ENCODE data around the gene RASAL3.
"Not testable (repeated sequence)": the region's sequence is repeated elsewhere in the genome, so short reads cannot be mapped to it uniquely, and the experiment has no call there.

RASAL3 gene

DNA sequence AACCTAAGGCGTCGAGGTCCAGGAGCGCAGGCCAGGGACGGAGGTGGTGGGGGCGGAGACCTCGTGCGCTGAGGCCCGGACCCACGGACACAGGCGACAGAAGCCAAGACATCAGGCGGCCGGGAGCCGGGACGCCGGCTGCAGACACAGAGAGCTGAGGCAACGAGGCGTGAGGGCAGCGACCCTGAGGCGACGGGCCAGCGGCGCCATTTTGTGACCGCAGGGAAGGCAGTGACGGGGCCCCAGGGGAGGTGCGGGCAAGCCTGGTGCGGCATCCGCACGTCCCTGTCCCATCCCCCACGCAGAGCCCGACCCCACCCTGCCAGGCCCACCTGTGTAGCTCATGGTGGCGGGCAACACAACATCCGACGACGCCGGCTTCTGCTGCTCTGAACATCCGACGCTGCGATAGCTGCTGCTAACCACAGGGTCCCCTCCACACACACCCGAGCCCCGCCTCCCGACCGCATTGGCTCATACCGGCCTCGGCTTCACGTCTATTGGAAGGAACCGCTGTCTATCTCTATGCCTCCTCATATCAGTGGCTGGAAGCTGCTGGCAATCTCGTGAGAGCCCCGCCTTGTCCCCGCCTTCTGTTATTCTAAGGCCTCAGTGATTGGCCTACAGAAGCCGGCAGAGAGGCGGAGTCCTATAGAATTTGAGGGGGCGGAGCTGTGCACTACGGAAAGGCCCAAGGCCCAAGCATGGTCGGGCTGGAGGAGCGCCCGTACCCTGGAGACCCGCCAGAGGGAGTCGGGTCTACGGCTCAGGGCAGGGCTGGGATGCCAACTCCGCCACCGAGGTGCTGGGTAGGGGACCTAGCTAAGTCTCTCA lies 45.5 kb downstream of the RASAL3 start, which contains the start of gene AKAP8L:
Gene AKAP8L (minus strand): TSS at position 410 of the 834 bp plus-strand sequence. CDS start 65 bp downstream, at position 345.
- DNase-seq: peak; percentile 99

DNA sequence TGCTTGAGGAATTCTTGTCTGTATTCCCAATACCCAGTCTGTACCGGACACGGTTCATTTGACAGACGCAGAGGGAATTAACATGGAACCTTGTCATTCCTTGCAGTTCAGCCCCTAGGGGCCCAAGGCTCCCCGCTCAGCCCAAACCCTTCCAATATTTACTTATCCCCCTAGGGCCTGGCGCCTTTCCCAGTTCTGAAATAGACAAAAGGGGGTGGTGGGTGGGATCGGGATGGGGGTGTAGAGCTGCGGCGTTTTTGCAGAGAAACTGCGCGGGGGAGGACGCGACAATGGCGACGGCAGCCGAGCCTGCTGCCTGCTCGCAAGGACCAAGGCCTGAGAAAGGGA lies 46.1 kb downstream of the RASAL3 start:
- DNase-seq: peak; percentile 84 to 88

DNA sequence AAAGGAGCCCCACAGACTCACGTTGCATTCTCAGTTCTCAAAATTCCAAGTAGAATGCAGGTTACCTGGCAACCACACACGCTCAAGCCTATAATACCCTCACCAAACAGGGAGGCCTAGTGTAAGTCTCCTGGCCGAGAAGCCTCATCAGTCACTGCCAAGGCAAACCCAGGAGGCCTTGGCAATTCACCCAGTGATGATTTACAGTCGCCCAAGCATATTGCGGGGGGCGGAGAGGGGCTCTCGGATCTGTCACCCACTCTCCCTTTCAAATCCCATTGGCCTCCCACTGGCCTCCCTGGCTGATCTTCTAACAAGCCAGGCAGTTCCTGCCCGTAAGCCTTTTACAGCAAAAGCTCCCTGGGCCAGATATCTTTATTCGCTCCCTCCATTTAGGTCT lies 46.6 kb downstream of the RASAL3 start:
- peak in 1 of 2 experiments; percentile 60 for DNase-seq

DNA sequence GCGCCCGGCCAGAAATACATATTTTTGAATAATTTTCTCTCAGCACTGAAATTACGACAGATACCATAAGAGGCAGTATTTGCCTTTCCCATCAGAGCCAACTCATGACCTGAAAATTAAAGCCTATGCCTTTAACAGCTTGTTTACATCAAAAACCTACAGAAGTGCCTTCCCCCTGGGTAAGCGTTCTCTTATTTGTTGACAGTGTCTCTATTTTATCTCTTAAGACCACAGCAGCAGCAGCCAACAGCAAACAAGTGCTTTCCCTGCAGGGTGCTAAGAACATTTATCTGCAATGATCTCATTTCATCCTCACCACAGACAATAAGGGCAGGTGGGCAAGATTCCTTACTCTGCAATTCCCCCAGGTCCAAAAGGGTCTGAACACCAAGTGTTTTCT lies 51.5 kb downstream of the RASAL3 start:
- DNase-seq: no peak

DNA sequence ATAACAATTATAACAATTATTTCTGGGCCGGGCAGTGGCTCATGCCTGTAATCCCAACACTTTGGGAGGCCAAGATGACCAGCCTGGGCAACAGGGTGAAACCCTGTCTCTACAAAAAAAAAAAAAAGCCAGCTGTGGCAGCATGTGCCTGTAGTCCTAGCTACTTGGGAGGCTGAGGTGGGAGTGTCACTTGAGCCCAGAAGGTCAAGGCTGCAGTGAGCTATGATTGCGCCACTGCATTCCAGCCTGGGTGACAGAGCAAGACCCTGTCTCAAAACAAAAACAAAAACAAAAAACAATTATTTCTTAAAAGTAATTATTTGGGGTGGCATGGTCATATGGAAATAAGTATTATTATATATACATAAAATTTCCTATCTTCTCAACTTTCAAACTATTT lies 53.0 kb downstream of the RASAL3 start:
- not testable (repeated sequence) for DNase-seq

DNA sequence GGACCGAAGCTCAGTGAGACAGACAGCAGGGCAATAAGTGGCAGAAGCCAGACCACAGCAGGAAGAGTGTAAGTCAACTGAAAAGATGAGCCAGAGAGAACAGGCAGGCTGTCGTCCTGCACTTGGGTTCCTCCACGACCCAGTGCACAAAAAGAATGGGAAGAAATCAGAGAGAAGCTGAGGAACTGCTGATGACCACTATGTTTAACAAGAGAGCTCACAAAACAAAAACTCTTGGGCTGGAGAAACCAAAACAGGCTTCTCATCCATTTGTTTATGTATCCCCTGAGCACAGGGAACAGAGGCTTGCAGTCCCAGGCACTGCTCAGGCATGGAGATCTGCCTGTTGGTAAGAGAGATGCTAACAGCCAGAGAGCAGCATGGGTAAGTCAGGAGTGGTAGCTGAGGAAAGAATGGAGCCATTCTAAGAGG lies 59.5 kb downstream of the RASAL3 start:
- no peak for DNase-seq

DNA sequence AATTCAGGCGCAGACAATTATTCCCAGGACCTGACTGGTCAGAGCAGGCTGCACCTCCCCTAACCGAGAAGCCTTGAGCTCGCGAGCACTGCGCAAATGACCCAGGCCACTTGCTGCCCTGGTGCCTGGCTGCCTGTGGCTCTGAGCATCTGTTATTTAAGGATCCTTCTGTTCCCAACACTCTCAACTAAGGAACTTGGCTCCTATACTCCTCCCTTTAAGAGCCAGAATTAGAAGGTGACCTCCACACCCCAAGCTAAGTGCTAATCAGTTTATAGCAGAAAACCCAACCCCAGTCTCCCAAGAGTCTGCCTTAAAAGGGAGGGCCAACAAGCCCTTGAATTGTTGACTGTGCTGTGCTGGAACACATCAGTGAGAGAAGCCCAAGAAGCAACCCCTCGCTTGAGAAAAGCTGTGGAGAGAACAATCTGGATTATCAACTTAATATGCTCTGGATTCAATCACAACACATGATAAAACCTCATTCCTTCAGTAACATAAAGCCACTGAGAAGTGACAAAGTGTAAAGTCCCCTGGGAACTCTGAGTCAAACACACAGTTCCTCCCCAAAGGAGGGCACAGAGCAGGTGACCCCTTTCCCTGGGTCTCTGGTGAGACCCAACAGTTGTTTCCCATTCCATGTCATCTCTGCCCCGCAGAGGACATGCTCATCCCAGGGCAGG lies 60.1 kb downstream of the RASAL3 start:
- no peak for DNase-seq

DNA sequence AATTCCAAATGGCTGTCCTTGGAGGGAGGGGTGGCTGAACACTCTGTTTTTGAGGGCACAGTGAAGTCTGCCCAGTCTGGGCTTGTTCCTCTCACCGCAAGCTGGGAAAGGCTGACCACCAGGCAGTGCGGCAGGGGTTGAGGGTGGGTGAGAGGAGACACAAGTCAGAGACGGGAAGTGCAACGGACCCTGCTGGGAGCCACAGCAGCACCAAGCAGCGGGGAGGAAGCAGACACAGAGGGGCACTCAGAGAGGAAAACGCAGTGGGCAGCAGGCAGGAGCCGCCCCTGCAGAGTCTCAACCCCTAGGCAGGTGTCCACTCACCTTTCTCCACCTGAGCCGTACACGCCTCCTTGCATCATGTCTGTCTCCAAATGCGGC lies 61.2 kb downstream of the RASAL3 start:
- DNase-seq: no peak

DNA sequence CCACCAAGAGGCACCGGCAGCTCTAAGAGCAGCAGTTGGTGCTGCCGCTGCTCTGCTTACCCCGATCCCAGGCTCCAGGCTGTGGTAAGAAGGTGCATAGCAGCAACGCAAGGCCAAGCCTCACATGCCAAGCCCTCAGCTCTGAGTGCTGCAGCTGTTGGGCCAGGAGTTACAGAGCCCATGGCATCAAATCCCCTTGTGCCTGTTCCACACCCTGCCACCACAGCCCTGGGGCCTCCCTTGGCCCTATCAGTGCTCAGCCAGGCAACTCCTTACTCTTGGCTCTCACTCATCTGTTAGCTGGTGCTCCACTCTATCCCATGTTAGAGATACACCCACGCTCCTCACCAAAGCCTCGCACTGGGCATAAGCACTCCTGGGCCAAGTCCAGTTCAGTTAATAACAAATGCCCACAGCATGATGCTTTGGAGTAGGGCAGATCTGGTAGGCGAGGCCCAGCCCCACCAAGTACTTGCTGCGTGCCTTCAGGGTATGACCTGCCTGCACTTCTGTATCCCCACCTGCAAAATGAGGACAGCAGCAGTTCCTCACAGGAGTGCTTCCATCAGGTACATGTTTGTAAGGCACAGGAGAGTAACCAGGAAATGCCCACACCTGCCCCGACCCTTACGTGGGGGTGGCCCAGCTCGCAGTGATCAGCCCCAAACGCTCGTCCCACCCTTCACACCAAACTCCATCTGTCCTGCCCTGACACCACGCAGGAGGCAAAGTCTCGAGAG lies 61.8 kb downstream of the RASAL3 start:
- no peak for DNase-seq
